Measurements from ENCODE around the gene CCDC47.

- TF ChIP-seq, protein P1, sequence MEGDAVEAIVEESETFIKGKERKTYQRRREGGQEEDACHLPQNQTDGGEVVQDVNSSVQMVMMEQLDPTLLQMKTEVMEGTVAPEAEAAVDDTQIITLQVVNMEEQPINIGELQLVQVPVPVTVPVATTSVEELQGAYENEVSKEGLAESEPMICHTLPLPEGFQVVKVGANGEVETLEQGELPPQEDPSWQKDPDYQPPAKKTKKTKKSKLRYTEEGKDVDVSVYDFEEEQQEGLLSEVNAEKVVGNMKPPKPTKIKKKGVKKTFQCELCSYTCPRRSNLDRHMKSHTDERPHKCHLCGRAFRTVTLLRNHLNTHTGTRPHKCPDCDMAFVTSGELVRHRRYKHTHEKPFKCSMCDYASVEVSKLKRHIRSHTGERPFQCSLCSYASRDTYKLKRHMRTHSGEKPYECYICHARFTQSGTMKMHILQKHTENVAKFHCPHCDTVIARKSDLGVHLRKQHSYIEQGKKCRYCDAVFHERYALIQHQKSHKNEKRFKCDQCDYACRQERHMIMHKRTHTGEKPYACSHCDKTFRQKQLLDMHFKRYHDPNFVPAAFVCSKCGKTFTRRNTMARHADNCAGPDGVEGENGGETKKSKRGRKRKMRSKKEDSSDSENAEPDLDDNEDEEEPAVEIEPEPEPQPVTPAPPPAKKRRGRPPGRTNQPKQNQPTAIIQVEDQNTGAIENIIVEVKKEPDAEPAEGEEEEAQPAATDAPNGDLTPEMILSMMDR (IDR thresholded peaks at IDR 0.05; ENCODE audit: insufficient read depth, low read depth, low read length): no peak
- no peak for TF ChIP-seq EZH2 (IDR thresholded peaks at IDR 0.05; ENCODE audit: insufficient read depth, low read length)
Observed at GRCh38 chr17:63821804-63822203, 48.4 kb upstream of the CCDC47 start.
